Activated CD4-positive, alpha-beta T cell treated with anti-CD3 and anti-CD28 coated beads, Interleukin-2, Interleukin-4, amounts not matched to agents 100 ng/mL and 50 ng/mL, durations not matched to agents 16 hours and 8 hours (primary cell): ENCODE measurements around the gene ADAMTS15.

ENCODE experiments used
- DNase-seq: peaks from one replicate; pipeline ENCODE4 v3.0.0-alpha.2; 2020; ENCODE audit warnings: low spot score

ADAMTS15 gene

DNA sequence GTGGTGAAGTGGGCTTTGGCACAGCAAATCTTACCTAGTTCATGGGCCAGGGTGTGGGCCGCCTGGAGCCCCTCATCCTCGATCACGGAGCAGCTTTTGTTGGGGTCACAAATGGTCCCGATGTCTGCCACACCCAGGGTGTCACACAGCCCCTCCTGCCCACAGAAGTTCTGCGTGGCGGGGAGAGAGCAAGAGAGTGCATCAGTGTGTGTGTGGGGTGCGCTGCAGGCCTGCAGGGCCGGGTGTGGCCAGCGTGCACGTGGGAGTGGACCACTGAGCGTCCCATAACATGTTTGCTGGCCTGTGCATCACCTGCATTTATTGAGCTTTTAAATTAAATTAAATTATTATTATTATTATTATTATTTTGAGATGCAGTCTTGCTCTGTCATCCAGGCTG lies 31.5 kb upstream of the ADAMTS15 start:
- DNase-seq = no peak

DNA sequence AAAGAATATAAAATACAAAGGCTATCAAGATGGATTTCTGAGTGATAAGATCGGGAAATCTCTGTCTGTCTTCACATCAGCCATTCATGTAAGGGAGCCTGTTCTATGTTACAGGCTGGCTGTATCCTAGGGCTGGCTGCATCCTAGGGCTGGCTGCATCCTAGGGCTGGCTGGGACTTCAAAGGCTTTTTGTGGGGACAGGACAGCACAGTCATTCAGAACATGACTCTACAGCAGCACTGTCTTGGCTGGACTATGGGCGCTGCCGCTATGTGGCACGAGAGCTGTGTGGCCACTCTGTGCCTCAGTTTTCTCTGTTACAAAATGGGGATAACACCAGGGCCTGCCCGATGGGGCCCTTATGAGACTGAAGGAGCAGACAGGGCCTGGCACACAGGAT lies 30.2 kb upstream of the ADAMTS15 start:
- no peak for DNase-seq

DNA sequence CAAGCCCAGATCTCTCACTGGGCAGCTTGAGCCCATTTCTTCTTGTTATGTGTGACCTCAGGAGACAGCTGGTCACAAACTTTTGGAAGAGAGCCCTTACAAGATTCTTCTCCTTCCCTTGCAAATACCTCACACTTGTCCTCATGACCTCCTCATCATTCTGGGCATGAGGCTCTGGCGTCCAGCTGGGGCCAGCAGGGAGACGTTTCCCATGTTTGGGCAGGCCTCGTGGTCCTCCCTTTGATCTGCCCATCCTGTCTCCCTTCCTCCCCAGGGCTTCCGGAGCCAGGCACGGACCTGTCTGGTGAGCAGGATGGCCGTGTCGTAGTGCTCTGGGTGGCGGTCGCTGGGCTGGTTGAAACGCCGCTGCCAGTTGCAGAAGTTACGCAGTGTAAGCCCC lies 29.7 kb upstream of the ADAMTS15 start:
- DNase-seq = no peak

DNA sequence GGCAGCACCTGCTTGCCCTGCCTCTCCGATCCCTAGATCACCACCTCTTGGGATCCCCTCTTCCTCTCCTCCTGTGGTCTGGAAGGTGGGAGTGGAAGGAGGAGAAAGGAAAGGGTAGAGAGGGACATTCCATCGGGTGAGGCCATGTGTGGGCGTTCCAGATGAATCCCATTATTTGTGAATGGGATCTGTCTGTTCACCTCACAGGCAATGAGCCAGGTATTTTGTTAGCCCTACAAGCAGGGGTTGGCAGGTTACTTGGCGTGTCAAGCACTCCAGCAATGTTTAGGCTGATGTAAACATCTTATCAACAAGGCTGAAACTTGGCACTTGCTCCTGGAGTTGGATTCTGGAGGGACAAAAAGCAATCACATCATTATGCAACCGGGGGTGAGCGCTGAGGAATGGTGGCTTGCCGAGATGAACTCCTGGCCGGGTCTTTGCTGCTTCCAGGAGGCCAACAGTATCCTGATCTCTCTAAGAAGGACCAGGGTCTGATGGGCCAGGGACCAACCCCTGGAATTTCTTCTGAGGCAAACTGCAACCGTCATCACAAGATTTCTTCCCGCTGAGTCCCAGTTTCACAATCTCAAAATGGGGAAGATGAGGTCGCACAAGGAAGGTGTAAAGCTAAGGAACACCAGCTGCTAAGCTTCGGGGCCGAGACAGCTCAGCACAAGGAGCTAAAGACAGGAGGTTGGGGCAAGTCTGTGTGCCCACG lies 27.8 kb upstream of the ADAMTS15 start:
- DNase-seq = no peak

DNA sequence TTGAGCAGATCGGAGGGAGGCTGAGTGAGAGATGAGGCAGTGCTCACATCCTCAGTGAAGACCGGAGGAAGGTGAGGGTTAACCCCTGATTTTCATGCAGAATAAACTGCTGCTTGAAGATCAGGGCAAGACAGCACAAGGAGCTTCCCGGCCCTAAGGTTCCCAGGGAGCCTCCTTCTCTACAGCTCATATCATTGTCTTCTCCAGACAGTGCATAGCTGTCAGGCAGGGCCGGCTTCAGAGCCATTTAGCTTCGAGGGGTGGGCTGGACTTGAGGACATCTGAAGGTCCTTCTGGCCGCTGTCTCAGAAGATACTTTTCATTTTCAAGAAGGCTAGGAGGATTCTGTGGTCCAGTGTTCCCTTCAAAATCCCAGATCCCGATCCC lies 27.3 kb upstream of the ADAMTS15 start:
- DNase-seq = no peak

DNA sequence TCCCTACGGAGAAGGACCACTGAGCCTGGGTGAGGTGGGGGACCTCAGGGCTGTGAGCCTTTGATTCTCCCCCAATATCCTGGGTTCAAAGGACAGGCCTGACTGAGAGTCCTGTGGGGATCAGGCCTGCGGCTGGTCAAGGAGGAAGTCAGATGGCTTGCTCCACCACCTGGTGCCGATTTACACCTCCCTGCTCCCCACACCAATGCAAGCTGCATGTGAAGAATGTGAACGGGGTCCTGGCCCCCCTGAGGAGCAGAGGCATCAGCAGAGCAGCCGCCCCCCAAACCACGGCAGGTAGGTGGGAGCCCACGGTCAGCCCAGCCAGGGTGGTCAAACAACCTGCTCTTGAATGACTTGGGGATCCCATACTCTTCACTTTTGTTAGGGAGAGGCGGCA lies 26.7 kb upstream of the ADAMTS15 start:
- DNase-seq = no peak

DNA sequence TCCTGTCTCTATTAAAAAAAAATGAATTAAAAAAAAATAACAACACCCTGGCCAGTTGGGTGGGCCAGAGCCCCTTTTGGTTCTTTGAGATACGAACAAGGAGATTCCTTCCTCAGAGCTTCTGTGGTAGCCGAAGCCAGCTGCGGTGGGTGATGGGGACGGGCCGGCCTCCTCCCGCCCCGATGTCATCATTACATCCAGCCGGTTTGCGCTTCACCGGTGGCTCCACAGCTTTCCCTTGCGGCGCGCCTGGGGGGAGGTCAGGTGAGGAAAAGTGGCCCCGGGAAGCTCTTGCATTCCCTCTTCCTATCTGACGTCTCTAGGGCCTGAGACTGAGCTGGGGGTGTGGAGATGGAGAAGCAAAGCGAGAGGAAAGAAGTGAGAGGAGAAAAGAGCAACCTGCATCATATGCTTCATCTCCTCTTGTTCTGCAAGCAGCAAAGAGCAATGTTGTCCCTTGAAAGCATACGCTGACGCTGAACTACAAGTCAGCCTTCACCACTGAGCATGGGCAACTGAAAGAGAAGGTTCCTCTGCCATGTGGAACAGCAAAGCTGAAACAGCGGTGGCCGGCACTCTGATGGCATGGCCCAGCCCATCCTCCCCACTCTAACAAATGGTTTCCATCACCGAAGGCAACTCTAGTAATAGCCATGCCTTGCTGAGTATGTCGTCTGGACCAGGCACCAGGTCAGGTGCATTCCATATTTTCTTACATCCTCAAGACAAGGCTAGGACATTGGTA lies 26.0 kb upstream of the ADAMTS15 start:
- no peak for DNase-seq

DNA sequence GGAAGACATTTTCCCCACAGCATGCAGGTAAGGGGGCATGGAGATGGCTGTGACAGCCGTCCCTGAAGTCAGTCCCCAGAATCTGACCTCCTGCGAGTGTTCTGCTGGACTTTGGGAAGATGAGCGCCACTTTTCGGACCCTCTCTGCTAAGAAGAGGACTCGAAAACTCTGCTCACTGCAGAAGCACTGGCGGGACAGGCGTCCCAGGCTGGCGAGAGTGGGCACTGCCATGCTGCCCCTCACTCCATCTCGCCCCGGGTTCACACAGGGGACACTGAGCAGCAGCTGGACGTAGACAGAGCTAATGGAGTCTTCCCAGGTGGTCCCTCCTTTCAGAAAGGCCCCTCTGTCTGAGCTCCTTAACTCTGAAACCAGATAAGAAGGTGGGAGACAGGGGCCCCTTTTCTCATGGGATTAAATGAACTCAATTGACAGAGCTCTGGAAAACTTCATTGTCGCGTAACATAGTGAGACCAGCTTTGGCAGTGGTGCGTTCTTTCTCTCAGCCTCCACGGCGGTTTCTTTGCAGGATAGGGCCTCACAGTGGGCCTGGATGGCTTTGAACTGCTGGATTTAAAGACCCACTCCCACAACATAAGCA lies 24.8 kb upstream of the ADAMTS15 start:
- DNase-seq = no peak

DNA sequence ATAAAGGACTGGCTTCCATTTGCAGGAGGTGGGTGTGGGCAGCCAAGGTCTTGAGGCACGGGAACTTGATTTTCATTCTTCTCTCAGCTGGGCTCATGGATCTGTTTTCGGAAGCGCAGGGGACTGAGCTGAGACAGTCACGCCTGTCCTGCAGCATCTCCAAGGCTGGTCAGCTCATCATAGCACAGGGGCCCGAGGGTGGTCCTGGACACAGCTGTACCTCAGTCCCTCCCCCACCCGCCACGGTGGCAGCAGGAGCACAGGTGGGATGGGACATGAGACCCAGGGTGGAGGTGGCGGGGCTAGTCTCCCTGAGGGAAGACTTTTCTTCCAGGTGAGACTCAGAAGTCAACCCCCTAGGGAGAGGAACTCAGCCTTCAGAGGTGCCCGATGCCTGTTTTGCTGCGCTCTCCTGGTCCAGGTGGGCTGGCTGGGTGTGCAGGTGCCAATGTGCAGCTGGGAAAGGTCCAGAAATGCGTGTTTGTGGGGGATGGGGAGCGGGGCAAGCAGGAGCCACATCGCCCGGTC lies 23.8 kb upstream of the ADAMTS15 start:
- no peak for DNase-seq

DNA sequence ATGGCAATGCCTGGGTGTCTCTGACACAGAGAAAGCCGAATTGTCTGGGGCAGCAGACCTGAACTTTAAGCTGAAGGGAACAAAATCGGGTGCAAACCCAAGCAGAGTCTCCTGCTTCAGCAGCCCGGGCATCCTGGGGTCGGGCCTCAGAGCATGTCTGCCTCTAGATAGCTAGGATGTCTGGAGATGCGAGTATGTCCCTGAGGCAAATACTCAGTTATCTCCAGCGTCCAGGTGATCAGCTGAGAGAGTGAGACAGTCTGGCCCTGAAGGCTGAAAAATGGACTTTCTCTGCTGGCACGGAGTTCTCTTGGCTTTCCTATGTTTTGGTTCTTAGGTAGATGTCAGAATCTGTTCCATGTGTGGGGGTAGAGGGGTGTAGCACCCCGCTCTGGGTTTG lies 23.3 kb upstream of the ADAMTS15 start:
- DNase-seq = no peak

DNA sequence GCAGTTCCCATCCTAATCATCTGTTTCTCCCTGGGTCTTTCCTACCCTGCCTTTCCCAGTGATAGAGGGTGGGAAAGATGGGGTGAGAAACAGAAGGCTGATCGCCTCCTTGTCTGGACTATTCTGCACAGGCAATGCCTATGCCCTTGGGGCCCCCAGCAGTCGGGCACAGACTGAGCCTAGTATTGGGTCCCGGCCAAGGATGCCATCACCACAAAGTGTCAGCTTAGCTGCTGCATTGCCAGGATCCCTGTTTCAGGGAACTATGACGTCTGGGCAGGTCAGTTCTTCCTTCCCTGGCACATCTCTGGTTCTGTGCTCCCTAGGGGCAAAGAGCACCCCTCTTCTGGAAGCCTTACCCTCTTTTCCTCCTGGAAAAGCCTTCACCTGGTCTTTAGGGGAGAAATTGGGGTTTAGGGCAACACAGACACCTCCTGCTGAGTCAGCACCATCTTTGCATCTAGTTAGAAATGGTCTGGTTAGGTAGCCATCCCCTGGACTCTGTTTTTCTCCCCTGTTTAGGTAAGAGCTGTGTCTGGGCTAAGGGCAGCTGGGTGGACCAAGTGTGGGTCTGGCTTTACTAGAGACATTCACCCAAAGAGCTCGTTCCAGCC lies 22.1 kb upstream of the ADAMTS15 start:
- no peak for DNase-seq

DNA sequence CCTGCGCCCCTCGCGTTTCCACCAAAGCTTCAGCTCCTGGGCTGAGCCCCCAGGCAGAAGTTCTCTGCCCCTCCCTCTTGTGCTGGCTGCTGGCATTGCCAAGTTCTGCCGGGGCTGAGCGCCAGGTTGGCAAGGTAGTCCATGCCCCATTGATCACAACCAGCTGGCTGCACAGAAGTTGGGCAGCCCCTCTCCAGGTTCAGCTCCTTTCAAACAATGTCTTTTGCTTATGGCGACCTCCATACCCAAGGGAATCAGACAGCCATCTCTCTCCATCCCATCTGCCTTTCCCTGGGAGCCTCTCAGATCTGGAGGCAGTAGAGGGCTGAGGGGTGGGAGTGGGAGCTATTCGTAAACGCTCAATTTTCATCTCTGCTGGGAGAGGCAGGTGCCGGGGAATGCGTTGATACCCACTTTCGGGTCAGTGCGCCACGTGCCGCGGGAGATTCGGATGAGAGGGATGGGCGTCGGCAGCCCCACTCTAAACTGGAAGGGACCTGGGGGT lies 21.6 kb upstream of the ADAMTS15 start:
- DNase-seq = no peak

DNA sequence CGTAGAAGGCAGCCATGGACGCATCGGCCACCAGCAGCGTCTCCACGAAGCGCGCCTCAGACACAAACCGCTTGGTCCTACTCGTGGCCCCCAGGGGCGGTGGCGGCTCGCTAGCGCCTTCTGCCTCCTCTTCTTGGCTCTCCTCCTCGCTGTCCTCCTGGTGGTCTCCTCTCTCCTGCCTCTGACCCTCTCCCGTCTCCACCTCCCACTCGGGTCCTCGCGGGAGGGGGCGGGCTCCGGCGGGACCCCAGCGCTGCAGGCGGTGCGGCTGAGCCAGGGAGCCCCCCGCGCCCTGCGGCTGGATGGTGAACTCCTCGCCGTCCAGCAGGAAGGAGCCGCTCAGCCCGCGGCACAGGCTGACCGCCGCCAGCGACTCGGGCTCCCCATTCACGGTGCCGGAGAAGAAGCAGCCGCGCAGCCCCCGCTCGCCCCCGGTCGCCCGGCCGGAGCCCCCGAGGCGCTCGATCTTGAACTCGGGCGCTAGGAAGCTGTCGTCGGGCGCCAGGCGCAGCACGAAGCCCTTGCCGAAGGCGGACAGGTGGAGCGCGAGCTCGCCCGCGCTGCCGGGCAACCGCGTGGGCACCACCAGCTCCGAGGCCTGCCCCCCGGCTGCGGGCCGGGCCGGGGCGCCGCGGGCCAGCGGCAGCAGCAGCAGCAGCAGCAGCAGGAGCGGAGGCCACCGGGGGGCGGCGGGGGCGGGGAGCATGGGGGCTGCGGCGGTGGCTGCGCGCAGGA lies 20.7 kb upstream of the ADAMTS15 start:
- DNase-seq = no peak

DNA sequence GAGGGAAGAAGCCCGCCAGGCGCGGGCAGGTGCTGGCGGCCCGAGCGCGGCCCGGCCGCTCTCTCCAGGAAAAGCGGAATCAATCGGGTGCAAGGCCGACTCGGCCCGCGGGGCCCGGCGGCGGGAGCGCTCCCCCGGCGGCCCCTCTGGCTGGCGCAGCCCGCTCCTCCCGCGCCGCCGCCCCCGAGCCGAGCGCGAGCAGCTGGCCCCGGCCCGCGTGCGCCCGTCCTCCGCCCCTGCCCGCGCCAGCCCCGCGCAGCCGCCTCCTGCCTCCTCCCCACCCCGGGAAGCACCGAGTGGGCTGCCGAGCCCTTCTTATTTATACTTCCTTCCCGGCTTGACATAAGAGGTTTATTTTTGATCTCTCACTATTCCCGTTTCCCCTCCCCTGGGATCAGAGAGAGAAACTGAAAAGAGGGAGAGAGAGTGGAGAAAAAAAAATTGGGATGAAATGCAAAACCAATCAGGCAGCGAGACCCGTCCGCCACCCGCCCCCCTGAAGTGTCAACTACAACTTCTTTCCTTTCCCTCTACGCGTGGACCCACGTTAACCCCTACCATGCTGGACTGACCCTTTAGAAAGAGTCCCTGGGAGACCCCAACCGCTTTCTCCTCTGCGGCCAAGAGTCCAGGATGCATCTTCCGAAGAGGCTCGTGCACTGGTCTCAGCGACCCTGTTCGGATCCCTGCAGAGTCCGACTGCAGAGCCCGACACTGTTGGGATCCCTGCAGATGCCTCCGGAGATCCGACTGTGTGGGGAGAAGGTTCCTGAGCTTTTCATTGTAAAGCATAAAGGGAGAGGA lies 19.9 kb upstream of the ADAMTS15 start, which contains the start of gene ADAMTS8:
Gene ADAMTS8, minus strand, starts transcription at position 294 of the 804 bp plus-strand sequence. CDS start 323 bp downstream, outside the sequence.
- no peak for DNase-seq

DNA sequence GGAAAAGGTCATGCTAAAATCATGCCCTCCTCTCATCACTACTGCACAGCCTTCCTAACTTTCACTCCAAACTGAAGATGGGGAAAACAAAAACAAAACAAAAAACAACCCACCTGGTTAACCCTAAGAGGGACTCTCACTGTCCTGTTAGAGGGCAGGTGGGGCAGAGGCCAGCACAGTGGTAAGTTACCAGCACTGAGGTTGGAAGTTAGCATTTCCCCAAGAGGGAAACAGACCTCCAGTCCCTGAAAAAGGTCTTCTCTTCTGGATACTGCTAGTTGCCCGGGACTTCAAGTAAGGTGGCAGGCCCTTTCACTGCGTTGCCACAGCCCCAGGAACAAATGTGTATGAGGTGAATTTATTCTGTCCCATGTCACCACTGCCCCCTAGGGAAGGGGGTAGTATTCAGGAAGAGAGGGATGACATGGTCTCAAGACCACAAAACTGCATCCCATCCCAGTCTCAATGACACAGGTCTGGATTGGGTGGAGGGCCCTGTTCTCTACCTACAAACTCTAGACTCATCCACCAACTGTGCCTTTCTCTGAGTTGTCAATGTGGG lies 19.2 kb upstream of the ADAMTS15 start:
- DNase-seq = no peak

DNA sequence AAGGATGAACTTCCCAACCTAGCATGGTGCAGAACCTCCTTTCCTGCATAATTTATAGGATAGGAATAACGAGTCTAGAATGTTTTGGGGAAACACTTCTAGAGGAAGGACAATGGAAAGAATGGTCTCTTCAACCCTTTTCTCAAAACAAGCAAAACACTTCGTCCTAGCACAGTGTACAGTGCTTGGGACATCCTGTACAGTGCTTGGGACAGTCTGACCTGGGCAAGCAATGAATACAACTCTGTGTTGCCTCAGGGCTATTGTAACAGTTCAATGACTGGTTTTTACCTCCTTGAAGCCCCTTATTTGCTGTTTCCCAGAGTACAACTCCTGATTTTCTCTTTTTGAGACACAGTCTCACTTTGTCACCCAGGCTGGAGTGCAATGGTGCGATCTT lies 18.5 kb upstream of the ADAMTS15 start:
- no peak for DNase-seq

DNA sequence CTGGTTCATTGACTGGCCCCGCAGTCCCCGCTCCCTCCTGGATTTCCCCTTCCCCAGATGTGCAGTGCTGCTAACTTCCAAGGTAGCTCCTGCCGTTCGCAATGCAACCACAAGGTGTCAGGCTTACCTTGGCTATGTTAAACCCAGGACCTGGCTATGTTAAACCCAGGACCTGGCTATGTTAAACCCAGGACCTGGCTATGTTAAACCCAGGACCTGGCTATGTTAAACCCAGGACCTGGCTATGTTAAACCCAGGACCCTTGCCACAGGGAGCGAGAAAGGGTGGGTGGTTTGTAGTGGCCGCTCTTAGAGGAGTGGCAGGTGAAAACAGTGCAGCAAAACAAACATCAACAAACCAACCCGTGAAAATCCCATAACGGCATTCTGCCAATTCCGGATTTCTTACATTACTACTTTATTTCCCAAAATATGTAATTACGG lies 17.1 kb upstream of the ADAMTS15 start:
- DNase-seq = peak; percentile 66

DNA sequence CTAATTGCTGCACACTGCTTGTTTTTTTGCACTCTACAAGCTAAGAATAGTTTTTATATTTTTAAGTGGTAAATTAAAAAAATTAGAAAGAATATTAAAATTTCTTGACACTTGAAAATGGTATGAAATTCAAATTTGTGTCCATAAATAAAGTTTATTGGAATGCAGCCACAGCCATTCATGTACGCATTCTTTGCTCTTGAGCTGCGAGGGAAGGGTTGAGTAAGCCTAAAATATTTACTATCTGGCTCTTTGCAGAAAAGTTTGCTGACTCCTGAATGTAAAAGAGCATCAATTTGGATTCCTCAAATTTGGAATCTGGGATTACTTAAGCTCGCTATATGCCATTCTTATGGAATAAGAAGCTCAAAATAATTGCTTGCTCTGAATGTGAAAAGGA lies 16.6 kb upstream of the ADAMTS15 start:
- no peak for DNase-seq

DNA sequence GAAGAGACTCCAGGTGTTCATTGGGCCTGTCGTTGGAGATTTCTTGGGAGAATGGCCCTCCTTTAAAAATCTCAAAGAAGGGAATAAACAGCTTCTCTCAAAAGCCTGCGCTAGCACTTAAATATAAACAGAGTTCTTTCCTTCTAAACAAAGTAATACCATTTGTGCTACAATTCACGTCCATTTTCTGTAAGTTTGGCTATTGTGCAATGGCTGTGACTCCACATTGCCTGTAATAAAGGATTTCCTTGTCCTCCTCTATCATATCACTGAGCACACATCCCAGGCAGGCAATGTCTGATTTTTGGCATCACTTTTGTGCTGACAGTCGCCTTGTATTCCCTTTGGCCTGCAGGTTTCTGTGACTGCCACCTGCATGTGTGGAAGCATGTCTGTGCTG lies 15.1 kb upstream of the ADAMTS15 start:
- DNase-seq = no peak

DNA sequence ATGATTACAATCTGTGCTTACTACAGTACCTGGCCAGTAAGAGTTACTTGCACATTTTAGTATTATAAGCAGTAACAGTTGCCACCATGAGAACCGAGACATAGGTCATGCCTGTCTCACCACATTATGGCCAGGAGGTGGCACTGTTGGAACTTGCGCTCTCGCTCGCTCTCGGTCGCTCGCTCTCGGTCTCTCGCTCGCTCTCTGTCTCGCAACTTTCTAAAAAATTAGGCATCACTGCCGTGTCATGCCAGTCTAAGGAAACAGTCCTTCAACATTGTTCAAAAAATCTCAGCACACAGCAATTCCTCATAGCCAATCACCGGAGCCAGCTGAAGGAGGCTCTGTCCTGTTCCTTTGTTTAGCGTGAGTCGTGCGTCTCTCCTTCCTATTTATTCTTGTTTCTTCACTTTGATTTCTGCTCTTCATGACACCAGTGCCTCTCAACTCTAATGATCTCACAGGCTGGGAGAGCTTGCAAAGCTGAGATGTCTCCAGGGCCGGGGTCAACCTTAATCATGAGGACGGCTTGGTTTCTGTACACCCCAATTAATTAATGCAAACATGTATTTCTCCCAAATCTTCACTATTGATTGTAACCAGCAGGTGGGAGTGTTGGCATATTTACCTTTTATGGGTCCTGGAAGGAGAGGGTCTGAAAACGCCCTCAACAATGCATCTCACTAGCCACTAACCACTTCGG lies 13.8 kb upstream of the ADAMTS15 start:
- DNase-seq = peak; percentile 73
